SH-SY5Y (cell line): ENCODE data around the gene NPR2.

ENCODE experiments used
- GATA2 ChIP-seq: IDR thresholded peaks from 2 replicates; pipeline ENCODE4 v1.6.1; 2011; ENCODE audit warnings: mild to moderate bottlenecking, low read depth, low read length
- GATA3 ChIP-seq: IDR thresholded peaks from 2 replicates; pipeline ENCODE4 v1.6.1; 2011; ENCODE audit warnings: low read depth, mild to moderate bottlenecking, low read length, moderate library complexity

GRCh38 chr9:35841645-35841900 is 50.2 kb downstream of the NPR2 start:
- TF ChIP-seq GATA2 (no peak), GATA3 (no peak)
